Measurements from ENCODE around the gene FAM83C.
A peak's percentile ranks its signal among the peaks of the same experiment; 100 is the strongest.
"Not testable (repeated sequence)": the region's sequence is repeated elsewhere in the genome, so short reads cannot be mapped to it uniquely, and the experiment has no call there.

The FAM83C gene

DNA sequence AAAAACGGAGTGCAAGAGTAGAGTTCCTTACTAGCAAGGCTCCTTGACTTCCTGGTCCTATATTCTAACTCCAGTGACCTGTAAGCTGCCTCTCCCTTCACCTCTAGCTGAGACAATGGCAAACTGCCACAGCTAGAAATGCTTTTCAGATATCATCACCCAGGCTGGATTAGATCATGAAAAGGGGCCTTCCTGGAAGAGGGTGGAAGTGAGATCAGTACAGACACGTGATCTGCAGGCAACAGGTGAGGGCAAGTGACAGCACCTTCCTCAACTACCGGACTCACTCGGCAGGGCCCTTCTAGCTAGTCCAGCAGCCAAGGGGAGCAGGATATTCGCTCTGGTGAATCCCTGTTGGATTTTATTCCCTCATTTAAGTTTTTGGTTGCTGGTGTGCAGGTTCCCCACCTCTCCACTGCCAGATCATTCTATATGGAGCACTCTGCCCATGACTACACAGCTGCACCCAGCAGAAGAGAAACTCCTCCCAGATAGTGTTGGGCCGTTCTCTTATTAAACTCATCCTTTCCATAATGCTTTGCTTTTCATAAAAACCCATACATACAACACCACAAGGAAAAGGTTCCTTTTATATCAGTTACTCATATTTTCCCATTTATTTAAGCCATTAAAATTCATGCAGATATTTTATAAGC lies 26.4 kb upstream of the FAM83C start:
- DNase-seq (ENCODE audit: low read depth, low spot score): no peak

DNA sequence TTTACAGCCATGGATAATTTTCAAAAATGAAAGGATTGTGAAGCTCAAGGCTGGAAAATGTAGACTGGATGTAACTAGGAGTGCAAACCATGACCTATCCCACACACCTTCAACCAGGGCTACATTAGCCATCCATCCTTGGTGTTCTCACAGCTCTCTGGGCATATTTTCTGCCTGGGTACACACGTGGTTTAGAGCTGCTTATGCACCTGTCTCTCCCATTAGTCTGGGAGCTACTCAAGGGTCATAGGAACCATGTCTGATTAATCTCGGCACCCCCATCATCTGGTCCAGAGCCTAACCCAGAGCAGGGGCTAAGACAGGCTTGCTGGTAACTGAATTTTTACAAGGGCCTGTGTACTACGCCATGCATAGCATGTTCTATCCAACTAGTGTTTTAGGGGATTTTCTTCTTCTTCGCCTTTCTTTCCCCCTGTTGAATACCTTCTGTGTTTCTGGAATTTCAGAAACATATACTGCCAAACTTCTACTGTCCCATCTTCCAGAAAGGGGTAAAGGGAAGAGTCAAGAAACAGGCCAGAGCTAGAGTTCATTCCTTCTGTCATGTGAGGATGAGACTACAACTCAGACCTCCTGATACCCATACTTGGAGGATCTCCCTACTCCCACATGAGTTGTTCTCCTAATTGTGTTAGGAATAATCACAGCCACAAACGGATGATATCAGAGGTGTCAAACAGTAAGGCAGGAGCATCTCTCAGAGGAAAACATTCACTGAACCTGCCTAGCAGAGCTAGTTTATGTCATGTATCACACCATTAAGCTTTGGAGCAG lies 25.4 kb upstream of the FAM83C start:
- no peak for DNase-seq (ENCODE audit: low read depth, low spot score)

DNA sequence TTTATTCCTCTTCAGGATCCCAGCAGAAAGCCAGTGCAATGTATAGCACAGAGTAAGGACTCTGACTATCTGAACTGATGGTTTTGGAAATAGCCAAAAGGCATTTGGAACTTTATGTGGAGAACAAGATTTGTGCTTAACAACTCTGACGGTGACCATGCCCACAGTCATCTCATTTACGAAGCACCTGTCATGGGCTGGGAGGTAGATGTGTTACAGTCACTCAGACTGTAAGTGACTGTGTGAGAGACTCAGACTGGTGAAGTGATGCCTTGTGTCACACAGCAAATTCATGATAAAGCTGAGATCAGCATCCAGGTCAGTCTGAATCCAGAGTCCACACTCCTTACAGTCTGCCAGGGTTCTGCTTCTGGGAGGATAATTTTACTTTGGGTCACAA lies 23.9 kb upstream of the FAM83C start:
- DNase-seq (ENCODE audit: low read depth, low spot score): no peak

GRCh38 chr20:35315632-35316020 lies 23.4 kb upstream of the FAM83C start:
- DNase-seq (ENCODE audit: low read depth, low spot score): not testable (repeated sequence)

DNA sequence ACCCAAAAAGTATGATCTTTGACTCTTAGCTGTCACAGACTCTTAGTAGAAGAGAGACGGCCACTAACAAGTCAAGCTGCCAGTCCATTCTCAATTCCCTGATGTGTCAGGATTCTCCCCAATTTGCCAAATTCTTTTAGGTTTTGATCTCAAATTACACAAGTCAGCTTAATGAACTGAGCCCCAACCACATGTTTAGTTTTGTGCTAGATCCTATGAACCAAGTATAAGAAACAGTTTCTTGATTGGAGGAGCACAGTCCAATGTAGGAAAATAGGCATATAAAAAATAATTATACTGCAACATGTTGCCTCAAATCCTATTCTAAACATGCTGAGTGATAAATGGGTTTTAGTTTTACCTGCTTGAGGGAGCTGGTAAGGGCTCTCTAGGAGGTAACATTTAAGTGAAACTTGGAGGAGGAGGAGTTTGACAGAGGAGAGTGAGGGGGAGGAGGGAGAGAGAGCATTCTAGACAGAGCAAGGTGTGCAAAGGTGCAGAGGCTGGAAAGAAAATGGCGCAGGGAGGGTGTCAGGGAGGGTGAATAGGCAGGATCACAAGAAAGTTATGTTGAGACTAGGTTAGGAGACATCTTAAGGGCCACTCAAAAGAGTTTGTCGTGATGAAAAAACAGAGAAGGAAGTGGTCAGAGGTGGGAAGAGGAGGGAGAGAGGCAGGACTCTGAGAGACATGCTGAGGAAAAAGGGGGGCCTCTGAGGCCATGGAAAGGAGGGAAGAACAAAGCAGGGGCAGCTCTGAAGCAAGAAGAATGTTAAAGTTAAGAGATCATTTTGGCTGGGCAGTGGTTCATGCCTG lies 22.8 kb upstream of the FAM83C start:
- DNase-seq (ENCODE audit: low read depth, low spot score): no peak

- no peak for DNase-seq (ENCODE audit: low read depth, low spot score)
These were observed 20.1 kb upstream of the FAM83C start for GRCh38 chr20:35312318-35312717.

DNA sequence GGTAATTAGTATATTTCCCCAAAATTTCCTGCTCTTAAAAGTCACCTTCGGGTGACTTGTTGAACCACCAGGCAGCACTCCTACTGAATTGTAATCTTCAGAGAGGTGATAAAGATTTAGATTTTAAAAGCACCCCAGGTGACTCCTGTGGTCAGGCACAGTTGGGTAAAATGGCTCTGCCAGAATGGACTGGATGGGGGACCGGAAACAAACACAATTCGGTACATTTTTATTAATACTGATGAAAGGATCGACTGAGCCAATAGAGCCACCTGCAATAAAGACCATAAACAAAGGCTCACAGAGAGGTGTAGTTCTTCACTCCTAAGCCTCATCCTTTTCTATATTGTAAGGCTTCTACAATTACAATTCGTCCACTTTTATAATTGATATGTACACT lies 19.6 kb upstream of the FAM83C start:
- no peak for DNase-seq (ENCODE audit: low read depth, low spot score)

DNA sequence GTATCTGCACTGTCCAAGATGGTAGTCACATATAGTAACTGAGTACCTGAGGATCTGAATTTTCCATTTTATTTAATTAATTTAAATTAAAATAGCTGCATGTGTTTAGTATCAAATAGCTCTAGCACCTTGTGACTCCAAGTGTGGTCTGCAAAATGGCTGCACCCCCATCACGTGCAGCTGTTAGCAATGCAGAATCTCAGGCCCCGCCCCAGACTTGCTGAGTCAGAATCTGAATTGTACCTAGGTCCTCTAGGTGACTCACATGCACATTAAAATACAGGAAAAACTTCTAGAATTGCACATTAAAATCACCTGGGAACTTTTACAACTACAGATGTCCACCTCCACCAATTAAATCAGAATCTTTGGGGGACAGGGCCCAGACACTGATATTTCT lies 19.2 kb upstream of the FAM83C start:
- no peak for DNase-seq (ENCODE audit: low read depth, low spot score)

DNA sequence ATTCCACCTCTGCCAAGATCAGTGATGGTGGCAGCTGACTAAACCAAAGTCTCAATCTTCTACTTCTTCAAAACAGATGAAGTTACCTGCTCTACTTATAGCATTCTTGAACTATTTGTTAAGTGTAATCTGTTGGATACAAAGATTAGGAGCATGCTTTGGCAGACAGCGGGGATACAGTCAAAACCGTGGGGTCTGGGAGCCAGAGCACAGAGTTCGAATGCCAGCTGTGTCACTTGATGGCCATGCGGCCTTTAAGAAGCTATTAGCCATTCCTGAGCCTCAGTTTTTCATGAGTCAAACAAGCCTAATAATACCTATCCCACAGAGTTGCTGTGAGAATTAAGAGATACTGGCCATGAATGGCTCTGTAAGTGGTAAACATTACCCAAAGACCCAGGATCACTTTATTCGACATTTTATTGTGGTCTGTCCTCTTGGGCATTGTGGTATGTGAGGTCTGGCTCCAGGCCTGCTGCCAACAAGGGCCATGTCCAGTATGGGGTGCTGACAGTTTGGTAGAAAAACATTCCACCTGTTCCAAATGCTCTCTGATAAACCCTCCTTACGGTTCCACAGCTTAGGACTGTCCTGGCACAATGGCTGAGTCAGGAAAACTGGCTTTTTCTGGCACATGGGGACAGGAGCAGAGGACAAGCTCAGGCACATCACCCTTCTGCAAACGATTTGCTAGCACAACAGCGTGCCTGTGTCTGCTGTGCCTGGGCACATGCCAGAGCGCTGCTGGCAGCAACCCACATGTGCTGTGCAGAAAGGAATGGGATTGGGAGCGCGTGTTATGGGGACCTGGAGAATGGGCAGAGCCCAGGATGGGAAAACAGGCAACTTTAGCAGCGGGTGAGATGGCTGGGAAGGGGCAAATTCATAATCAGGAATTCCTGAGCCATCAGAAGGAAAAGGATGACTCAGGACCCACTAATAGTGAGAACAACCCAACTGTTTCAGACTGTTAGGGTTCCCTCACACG lies 15.7 kb upstream of the FAM83C start:
- DNase-seq (ENCODE audit: low read depth, low spot score): no peak

- no peak for DNase-seq (ENCODE audit: low read depth, low spot score)
These were observed 14.8 kb upstream of the FAM83C start for GRCh38 chr20:35306931-35307517.

DNA sequence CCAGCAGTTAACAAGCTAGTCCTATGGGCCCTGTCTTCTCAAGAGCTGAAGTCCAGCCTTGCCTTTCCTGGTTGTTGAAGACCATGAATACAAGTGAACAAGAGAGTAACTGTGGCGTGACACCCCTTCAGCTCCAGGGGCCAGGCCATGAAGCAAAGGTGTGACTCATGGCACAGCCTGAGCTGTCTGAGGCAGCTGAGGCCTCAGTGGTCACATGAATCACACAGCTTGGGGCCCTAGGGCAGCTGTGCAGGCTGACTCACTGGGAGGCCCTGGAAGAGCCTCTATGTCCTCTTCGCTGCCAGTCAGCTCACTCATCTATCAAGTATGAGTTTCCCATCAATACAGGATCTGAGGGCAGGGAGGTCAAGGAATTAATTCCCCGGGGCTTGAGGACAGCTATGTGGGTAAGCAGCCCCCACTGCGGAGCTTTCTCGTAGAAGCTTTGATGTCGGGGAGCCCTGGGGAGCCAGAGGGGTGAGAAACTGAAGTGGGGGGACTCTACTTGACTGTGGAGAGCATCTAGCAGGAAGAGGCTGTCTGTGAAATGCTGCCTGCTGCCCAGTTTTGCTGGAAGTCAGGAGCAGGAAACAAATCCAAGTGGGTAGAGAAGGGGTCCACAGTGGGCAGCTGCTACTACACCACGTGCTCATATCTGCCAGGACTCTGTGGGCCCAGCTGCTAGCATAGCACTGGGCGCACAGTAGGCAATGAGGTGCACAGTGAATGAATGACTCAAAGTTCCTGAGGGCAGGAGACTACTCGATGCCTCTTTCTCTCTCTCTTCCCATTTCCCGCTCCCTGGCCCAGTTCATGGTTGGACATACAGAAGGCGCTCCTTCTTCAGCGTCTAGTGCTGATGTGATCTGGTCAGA lies 13.7 kb upstream of the FAM83C start:
- DNase-seq (ENCODE audit: low read depth, low spot score): peak; percentile 9

DNA sequence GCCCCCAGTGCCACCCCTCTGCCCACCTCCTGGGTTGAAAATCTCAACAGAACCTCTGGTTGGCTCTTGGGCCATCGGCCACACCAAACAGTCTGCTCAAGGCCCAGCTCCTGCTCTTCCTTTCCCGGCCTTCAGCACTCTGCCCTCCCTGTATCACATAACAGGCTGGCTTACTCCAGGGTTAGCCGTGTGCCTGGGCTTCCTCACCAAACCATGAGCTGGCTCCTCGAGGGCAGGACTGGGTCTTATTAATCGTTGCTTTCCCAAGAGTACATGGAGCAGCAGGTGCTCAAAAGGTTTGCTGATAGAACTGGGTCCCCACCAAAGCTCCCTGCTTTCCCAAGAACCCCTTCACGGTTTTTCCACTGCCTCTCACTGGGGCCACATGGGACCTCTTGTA lies 12.7 kb upstream of the FAM83C start:
- DNase-seq (ENCODE audit: low read depth, low spot score): no peak

DNA sequence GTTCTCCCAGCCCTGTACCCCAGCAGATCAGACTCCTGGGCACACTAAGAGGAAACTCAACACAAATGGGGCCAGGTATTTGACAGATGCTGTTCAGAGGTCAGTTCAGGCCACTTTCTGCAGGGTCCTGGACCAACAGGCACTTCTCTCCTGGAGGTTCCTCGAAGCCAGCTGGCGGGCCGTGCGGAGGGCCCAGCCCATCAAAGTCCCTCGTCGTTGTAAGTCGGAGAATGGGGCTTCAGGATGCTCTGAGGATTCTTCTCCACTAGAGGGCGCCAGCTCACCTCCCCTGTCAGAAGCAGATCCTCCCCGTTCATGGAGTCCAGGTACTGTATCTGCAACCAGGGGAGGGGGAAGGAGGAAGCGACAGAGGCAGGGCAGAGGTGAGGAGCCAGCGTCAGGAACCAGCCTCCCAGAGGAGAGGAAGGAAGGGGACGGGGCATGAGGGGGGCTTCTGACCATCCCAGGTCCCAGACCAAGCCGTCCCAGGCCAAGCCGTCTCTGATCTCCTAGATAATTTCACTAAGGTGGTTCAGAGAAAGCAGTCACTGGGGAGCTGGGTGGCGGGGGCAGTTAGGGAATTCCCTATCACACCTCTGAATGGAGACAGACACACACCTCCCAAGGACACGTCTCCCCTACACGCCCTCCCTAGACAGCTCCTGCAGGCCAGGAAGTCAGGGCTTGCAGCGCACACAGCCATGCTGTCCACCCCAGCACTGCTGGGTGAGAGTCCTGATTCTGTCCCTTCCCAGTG lies 11.7 kb upstream of the FAM83C start:
- peak; percentile 64 for DNase-seq (ENCODE audit: low read depth, low spot score)

GRCh38 chr20:35303382-35303734 lies 11.1 kb upstream of the FAM83C start:
- DNase-seq (ENCODE audit: low read depth, low spot score): no peak

DNA sequence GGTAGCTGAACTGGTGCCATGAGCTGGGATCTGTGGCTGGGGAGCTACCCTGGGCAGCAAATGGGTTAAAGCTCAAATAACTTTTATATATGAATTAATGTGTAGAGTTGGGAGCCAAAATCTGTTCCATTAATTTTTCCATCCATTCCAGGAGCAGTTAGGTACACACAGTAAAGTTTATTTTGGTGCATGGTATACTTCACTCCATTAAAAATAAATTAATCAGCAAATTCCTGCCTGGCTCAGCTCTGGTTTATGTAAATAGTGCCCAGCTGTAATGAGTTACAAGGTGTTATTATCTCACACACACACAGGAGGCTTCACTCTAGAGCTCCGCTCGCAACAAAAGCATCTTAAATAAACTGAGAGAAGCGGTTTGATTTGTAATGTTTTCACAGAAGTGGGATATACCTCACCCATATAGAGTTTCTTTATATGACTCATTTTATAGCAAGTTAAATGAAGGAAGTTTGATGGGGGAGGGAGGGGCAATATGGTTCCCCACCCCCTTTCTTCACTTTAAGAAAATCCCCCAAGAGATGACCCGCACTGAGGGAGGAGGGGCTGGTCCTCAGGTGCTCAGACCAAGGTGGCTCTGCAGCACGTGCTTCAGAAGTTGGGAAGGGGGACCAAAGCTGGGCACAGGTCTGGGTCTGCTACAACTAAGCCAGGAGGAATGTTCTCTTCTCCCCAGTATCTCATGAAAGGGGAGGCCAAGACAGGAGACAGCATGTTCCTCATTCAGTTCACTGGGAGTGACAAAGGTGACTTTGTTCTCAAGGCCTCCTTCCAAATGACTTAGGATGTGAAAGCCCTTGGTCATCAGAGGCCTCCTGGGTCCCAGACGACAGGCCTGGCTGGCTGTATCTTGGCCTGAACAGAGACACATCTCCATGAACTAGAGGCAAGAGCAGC lies 10.5 kb upstream of the FAM83C start:
- no peak for DNase-seq (ENCODE audit: low read depth, low spot score)

DNA sequence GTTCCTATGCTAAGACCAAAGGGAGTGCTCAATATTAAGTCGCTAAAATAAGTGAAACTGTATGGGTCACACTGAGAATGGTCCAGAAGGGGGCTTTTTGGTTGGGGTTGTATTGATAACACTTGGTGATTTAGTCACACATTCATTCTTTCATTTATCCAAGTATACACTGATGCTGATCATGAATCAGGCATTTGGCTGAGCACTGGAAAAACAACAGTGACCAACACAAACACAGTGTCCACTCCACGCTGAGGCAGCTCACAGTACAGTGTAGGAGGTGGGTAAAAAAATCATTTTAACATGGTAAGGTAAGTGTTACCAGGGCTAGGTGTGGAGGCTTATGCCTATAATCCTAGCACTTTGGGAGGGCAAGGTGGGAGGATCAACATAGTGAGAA lies 9.2 kb upstream of the FAM83C start:
- no peak for DNase-seq (ENCODE audit: low read depth, low spot score)

GRCh38 chr20:35300469-35301262 lies 8.4 kb upstream of the FAM83C start:
- no peak for DNase-seq (ENCODE audit: low read depth, low spot score)

Measured in activated naive CD8-positive, alpha-beta T cell treated with anti-CD3 and anti-CD28 coated beads, Interleukin-2, amount 50 U/mL, for 16 hours (primary cell).